Measurements from ENCODE around the gene TIFAB.

TIFAB gene

GRCh38 chr5:135481909-135482311, 29.8 kb upstream of the TIFAB start:
- DNase-seq = no peak

GRCh38 chr5:135481387-135481786, 29.2 kb upstream of the TIFAB start:
- DNase-seq = no peak

GRCh38 chr5:135480511-135480910, 28.4 kb upstream of the TIFAB start:
- DNase-seq = no peak

- no peak for DNase-seq
Observed at GRCh38 chr5:135478938-135479337, 26.8 kb upstream of the TIFAB start.

- DNase-seq = no peak
Observed at GRCh38 chr5:135477613-135478066, 25.5 kb upstream of the TIFAB start.

- DNase-seq = no peak
Observed at GRCh38 chr5:135476615-135477581, 24.7 kb upstream of the TIFAB start.

- DNase-seq = no peak
Observed at GRCh38 chr5:135473956-135474670, 22.0 kb upstream of the TIFAB start.

- no peak for DNase-seq
Observed at GRCh38 chr5:135472141-135472540, 20.0 kb upstream of the TIFAB start.

GRCh38 chr5:135471726-135472125, 19.6 kb upstream of the TIFAB start:
- DNase-seq = no peak

GRCh38 chr5:135469911-135470310, 17.8 kb upstream of the TIFAB start:
- no peak for DNase-seq

- no peak for DNase-seq
Observed at GRCh38 chr5:135468541-135468940, 16.4 kb upstream of the TIFAB start.

GRCh38 chr5:135467871-135468485, 15.8 kb upstream of the TIFAB start:
- DNase-seq = no peak

- no peak for DNase-seq
Observed at GRCh38 chr5:135467051-135467625, 15.0 kb upstream of the TIFAB start.

- DNase-seq = peak; percentile 85
Observed at GRCh38 chr5:135466178-135467050, 14.3 kb upstream of the TIFAB start.

GRCh38 chr5:135465391-135466122, 13.4 kb upstream of the TIFAB start:
- DNase-seq = no peak

GRCh38 chr5:135462304-135462703, 10.2 kb upstream of the TIFAB start:
- DNase-seq = no peak

- DNase-seq = no peak
Observed at GRCh38 chr5:135461481-135462151, 9.5 kb upstream of the TIFAB start.

- DNase-seq = no peak
Observed at GRCh38 chr5:135460246-135461033, 8.3 kb upstream of the TIFAB start.

GRCh38 chr5:135458921-135459331, 6.8 kb upstream of the TIFAB start:
- no peak for DNase-seq

- DNase-seq = no peak
Observed at GRCh38 chr5:135458356-135458755, 6.2 kb upstream of the TIFAB start.
